H9 (cell line): ENCODE results near the gene SMCO1. TPM values are rescaled to one million over a fixed set of nuclear protein-coding genes. Genes with fewer than 3 reads are reported as not detected.
"Not testable (repeated sequence)": the region's sequence is repeated elsewhere in the genome, so short reads cannot be mapped to it uniquely, and the experiment has no call there.

ENCODE experiments used
- DNase-seq: peaks from one replicate; pipeline ENCODE4 v3.0.0-alpha.2; 2017
- H2AFZ ChIP-seq: one replicate; pipeline ENCODE4 v1.6.1; 2013; ENCODE audit warnings: mild to moderate bottlenecking, low read length, control low read depth, moderate library complexity
- H2AK5ac ChIP-seq: 2 replicates; pipeline ENCODE4 v1.6.1; 2013; ENCODE audit warnings: low read length, control low read depth, mixed read lengths; ENCODE audit not compliant: insufficient read length
- H2BK120ac ChIP-seq: one replicate; pipeline ENCODE4 v1.6.1; 2013; ENCODE audit warnings: low read depth, mild to moderate bottlenecking, low read length, control low read depth, inconsistent platforms; ENCODE audit not compliant: poor library complexity, severe bottlenecking
- H2BK12ac ChIP-seq: 2 replicates; pipeline ENCODE4 v1.6.1; 2013; ENCODE audit warnings: low read length, control low read depth, mixed read lengths, low read depth; ENCODE audit not compliant: insufficient read length
- H2BK15ac ChIP-seq: 2 replicates; pipeline ENCODE4 v1.6.1; 2013; ENCODE audit warnings: low read depth, low read length, control low read depth
- H2BK20ac ChIP-seq: one replicate; pipeline ENCODE4 v1.6.1; 2013; ENCODE audit warnings: low read depth, mild to moderate bottlenecking, low read length, control low read depth, inconsistent platforms; ENCODE audit not compliant: poor library complexity, severe bottlenecking
- H2BK5ac ChIP-seq: 2 replicates; pipeline ENCODE4 v1.6.1; 2013; ENCODE audit warnings: low read length, control low read depth, mixed read lengths; ENCODE audit not compliant: insufficient read length
- H3K14ac ChIP-seq: 2 replicates; pipeline ENCODE4 v1.6.1; 2013; ENCODE audit warnings: low read length, control low read depth; ENCODE audit not compliant: insufficient read depth
- H3K18ac ChIP-seq: 2 replicates; pipeline ENCODE4 v1.6.1; 2013; ENCODE audit warnings: low read depth, mild to moderate bottlenecking, mixed read lengths, low read length, control low read depth; ENCODE audit not compliant: insufficient read length
- H3K23ac ChIP-seq: 2 replicates; pipeline ENCODE4 v1.6.1; 2013; ENCODE audit warnings: low read length, control low read depth, mixed read lengths, low read depth; ENCODE audit not compliant: insufficient read length
- H3K23me2 ChIP-seq: 2 replicates; pipeline ENCODE4 v1.6.1; 2013; ENCODE audit warnings: low read depth, mild to moderate bottlenecking, mixed read lengths, low read length, control low read depth; ENCODE audit not compliant: insufficient read length, poor library complexity, severe bottlenecking
- H3K27ac ChIP-seq: 2 replicates; pipeline ENCODE4 v1.5.1; 2013; ENCODE audit warnings: low read length, control low read depth, mixed read lengths, low read depth; ENCODE audit not compliant: insufficient read length
- H3K27me3 ChIP-seq: 2 replicates; pipeline ENCODE4 v1.6.1; 2013; ENCODE audit warnings: low read length, control low read depth, inconsistent platforms; ENCODE audit not compliant: insufficient read depth
- H3K4ac ChIP-seq: 2 replicates; pipeline ENCODE4 v1.6.1; 2013; ENCODE audit warnings: low read depth, mild to moderate bottlenecking, control low read depth, inconsistent platforms, low read length, moderate library complexity
- H3K4me1 ChIP-seq: 2 replicates; pipeline ENCODE4 v1.6.1; 2013; ENCODE audit warnings: low read length, control low read depth, inconsistent platforms; ENCODE audit not compliant: insufficient read depth
- H3K4me2 ChIP-seq: 2 replicates; pipeline ENCODE4 v1.6.1; 2013; ENCODE audit warnings: low read length, control low read depth, mixed read lengths; ENCODE audit not compliant: insufficient read length, insufficient read depth
- H3K56ac ChIP-seq: 2 replicates; pipeline ENCODE4 v1.6.1; 2013; ENCODE audit warnings: low read depth, mild to moderate bottlenecking, mixed read lengths, low read length, control low read depth; ENCODE audit not compliant: insufficient read length
- H3K79me1 ChIP-seq: 2 replicates; pipeline ENCODE4 v1.6.1; 2013; ENCODE audit warnings: low read depth, mild to moderate bottlenecking, moderate library complexity, low read length, control low read depth, inconsistent platforms; ENCODE audit not compliant: insufficient read depth, poor library complexity, severe bottlenecking
- H3K79me2 ChIP-seq: 2 replicates; pipeline ENCODE4 v1.6.1; 2013; ENCODE audit warnings: low read length, control low read depth, inconsistent platforms; ENCODE audit not compliant: insufficient read depth
- H3K9ac ChIP-seq: 2 replicates; pipeline ENCODE4 v1.6.1; 2013; ENCODE audit warnings: low read length, control low read depth, mixed read lengths; ENCODE audit not compliant: insufficient read length; ENCODE audit errors: extremely low read depth
- H3K9me3 ChIP-seq: one replicate; pipeline ENCODE4 v1.6.1; 2013; ENCODE audit warnings: low read depth, low read length, inconsistent platforms; ENCODE audit not compliant: control insufficient read depth
- H3T11ph ChIP-seq: one replicate; pipeline ENCODE4 v1.6.1; 2013; ENCODE audit warnings: mild to moderate bottlenecking, low read length, control low read depth, inconsistent platforms
- H4K20me1 ChIP-seq: one replicate; pipeline ENCODE4 v1.6.1; 2013; ENCODE audit not compliant: control insufficient read depth, insufficient read length, insufficient read depth
- H4K5ac ChIP-seq: 2 replicates; pipeline ENCODE4 v1.6.1; 2013; ENCODE audit warnings: low read depth, mild to moderate bottlenecking, mixed read lengths, low read length, control low read depth; ENCODE audit not compliant: insufficient read length
- H4K8ac ChIP-seq: replicated peaks from 2 replicates; pipeline ENCODE4 v1.6.1; 2013; ENCODE audit warnings: low read length, control low read depth, mixed read lengths, low read depth; ENCODE audit not compliant: insufficient read length
- H4K91ac ChIP-seq: 2 replicates; pipeline ENCODE4 v1.6.1; 2013; ENCODE audit warnings: low read depth, mild to moderate bottlenecking, moderate library complexity, mixed read lengths, low read length, control low read depth; ENCODE audit not compliant: insufficient read length
- H3K27ac Mint-ChIP-seq, 3 experiments: 2 replicates in 2 of 3; 3 replicates in 1 of 3; pipeline ENCODE4 v1.8.0; 2020 to 2021; ENCODE audit warnings: mixed read lengths in 3 of 3, mild to moderate bottlenecking in 1 of 3, moderate library complexity in 1 of 3
- H3K27me3 Mint-ChIP-seq: 2 replicates; pipeline ENCODE4 v1.8.0; 2021; ENCODE audit warnings: low read depth, mild to moderate bottlenecking, moderate library complexity, mixed read lengths
- H3K36me3 Mint-ChIP-seq, 3 experiments: 2 replicates in 2 of 3; 3 replicates in 1 of 3; pipeline ENCODE4 v1.8.0; 2020 to 2021; ENCODE audit warnings: low read depth in 3 of 3, mixed read lengths in 3 of 3; ENCODE audit not compliant: insufficient read depth in 1 of 3
- H3K4me1 Mint-ChIP-seq, 2 experiments: 2 replicates each; pipeline ENCODE4 v1.8.0; 2020; ENCODE audit warnings: mixed read lengths in 2 of 2
- H3K4me3 Mint-ChIP-seq, 2 experiments: 2 replicates in 1 of 2; 3 replicates in 1 of 2; pipeline ENCODE4 v1.8.0; 2020 to 2021; ENCODE audit warnings: mild to moderate bottlenecking in 2 of 2, mixed read lengths in 2 of 2, moderate library complexity in 1 of 2
- H3K9me3 Mint-ChIP-seq, 2 experiments: 2 replicates in 1 of 2; 3 replicates in 1 of 2; pipeline ENCODE4 v1.8.0; 2020; ENCODE audit warnings: mild to moderate bottlenecking in 2 of 2, mixed read lengths in 2 of 2, moderate library complexity in 1 of 2
- WGBS: extraction: QIAGEN DNeasy Blood & Tissue Kit; methylation state at CpG from one replicate; pipeline ENCODE4 v1.1.7; 2013; ENCODE audit warnings: missing lambda C conversion rate, low lambda C conversion rate, mixed read lengths; ENCODE audit not compliant: insufficient read length; ENCODE audit errors: extremely low coverage; 5-methylcytosine and 5-hydroxymethylcytosine counted together
- total RNA-seq: library from RNA; stranded (reverse); gene quantifications from 2 replicates; pipeline ENCODE4 v1.2.1, GENCODE V29; 2021

SMCO1 gene
- total RNA-seq, 1 experiment from 2014 or later, result not detected

DNA sequence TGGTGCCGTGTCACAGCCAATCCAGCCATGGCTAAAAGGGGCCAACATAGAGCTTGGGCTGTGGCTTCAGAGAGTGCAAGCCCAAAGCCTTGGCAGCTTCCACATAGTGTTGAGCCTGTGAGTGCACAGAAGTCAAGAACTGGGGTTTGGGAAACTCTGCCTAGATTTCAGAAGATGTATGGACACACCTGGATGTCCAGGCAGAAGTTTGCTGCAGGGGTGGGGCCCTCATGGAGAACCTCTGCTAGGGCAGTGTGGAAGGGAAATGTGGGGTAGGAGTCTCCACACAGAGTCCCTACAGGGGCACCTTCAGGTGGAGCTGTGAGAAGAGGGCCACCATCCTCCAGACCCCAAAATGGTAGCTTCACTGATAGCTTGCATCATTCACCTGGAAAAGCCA is 34.2 kb upstream of the SMCO1 start:
- not testable (repeated sequence) for H3K9ac ChIP-seq, H3K27me3 ChIP-seq, H3T11ph ChIP-seq, H3K18ac ChIP-seq, H4K5ac ChIP-seq, H2BK20ac ChIP-seq, H3K4me1 ChIP-seq, H2AK5ac ChIP-seq, H3K9me3 ChIP-seq, H3K79me2 ChIP-seq, H3K4me1 Mint-ChIP-seq, H3K56ac ChIP-seq, H2AFZ ChIP-seq, H4K20me1 ChIP-seq, H4K91ac ChIP-seq, H3K4ac ChIP-seq, H2BK5ac ChIP-seq, H3K27ac ChIP-seq, H3K79me1 ChIP-seq, H3K23ac ChIP-seq, H3K14ac ChIP-seq, H2BK15ac ChIP-seq, DNase-seq, H3K23me2 ChIP-seq, H3K27ac Mint-ChIP-seq, H2BK120ac ChIP-seq, H2BK12ac ChIP-seq, H3K27me3 Mint-ChIP-seq, H3K4me3 Mint-ChIP-seq, H4K8ac ChIP-seq, H3K4me2 ChIP-seq
- peaks cover 39 to 41% of the 10 kb centered on the region in 2 experiments for H3K9me3 Mint-ChIP-seq
- peaks cover 13 to 23% (median 23%) of the 10 kb centered on the region in 3 experiments for H3K36me3 Mint-ChIP-seq
- WGBS, result no CpG with 5 or more reads among the region's 1 CpG
